ENCODE data around the gene RHOBTB3. TPM values are rescaled to one million over a fixed set of nuclear protein-coding genes. Genes with fewer than 3 reads are reported as not detected.

The RHOBTB3 gene
- total RNA-seq, 1 donor from 2014 or later: 192 TPM

- intact Hi-C loops (cut with DNase I): no loop called here
- no peak for DNase-seq (ENCODE audit: low spot score)
- peak; percentile 53 for ATAC-seq
Measured at GRCh38 chr5:95748133-95748532, 17.0 kb downstream of the RHOBTB3 start.

DNA sequence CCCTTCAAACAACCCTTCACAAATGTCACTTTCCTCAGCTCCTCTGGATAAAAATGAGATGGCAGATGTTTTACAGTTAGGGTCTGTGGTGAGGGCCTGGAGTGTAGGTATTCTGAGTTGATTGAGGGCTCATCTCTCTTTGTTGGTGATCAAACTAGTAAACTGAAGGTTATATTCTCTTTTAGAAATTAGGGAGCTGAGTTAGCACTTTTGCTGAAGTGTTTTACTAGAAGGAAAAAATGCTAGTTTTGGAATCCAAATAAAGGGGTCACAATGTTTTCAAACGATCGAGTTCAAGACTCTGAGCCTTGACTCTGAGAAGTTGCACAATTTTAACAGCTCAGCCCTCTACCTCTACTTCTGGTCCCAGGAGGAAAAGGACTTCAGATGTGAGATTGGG, 23.4 kb downstream of the RHOBTB3 start:
- no peak for DNase-seq (ENCODE audit: low spot score)
- intact Hi-C loops (cut with DNase I): no loop called here
- ATAC-seq: no peak

- intact Hi-C loops (cut with DNase I): no loop called here
- DNase-seq (ENCODE audit: low spot score) (no peak), ATAC-seq (peak; percentile 79)
Measured at GRCh38 chr5:95759005-95759404, 27.9 kb downstream of the RHOBTB3 start.

- intact Hi-C loops (cut with DNase I): no loop called here
- ATAC-seq (peak; percentile 82), DNase-seq (ENCODE audit: low spot score) (no peak)
Measured at GRCh38 chr5:95759634-95760033, 28.5 kb downstream of the RHOBTB3 start.

GRCh38 chr5:95760273-95761191, 29.4 kb downstream of the RHOBTB3 start:
- DNase-seq (ENCODE audit: low spot score) (no peak), ATAC-seq (peak; percentile 56)
- intact Hi-C loops (cut with DNase I): no loop called here

GRCh38 chr5:95761771-95762651, 30.9 kb downstream of the RHOBTB3 start:
- ATAC-seq (no peak), DNase-seq (ENCODE audit: low spot score) (no peak)
- intact Hi-C loops (cut with DNase I): no loop called here

- intact Hi-C loops (cut with DNase I): no loop called here
Measured at GRCh38 chr5:95762652-95763041, 31.5 kb downstream of the RHOBTB3 start.

GRCh38 chr5:95763941-95764340, 32.8 kb downstream of the RHOBTB3 start:
- ATAC-seq (no peak), DNase-seq (ENCODE audit: low spot score) (no peak)
- intact Hi-C loops (cut with DNase I): no loop called here

More at GRCh38 chr5:95762652-95763041, 31.5 kb downstream of the RHOBTB3 start:
- no peak for DNase-seq (ENCODE audit: low spot score)
- ATAC-seq: no peak

- intact Hi-C loops (cut with DNase I): no loop called here
- no peak for ATAC-seq
Measured at GRCh38 chr5:95768731-95769130, 37.6 kb downstream of the RHOBTB3 start.

GRCh38 chr5:95770830-95771708, 39.9 kb downstream of the RHOBTB3 start:
- intact Hi-C loops (cut with DNase I): no loop called here
- ATAC-seq (peak; percentile 64), DNase-seq (ENCODE audit: low spot score) (no peak)

More at GRCh38 chr5:95768731-95769130, 37.6 kb downstream of the RHOBTB3 start:
- no peak for DNase-seq (ENCODE audit: low spot score)

DNA sequence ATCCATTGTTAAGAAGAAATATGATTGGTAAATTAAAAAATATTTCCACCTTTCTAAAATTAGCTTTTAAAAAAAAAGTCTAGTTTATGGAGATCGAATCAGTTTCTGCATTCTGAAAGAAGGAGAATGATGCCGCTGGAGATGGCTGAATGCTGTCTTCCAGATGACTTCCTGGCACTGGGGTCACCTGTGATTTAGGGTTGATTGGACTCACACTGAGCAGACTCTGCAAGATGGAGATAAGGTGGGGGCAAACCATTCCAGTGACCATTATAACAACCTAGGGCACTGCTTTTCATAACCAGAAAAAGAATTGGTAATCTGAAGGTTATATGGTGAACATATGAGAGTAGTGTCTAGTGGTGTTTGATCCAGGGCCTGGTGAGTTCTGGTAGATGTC, 40.8 kb downstream of the RHOBTB3 start:
- ATAC-seq: no peak
- intact Hi-C loops (cut with DNase I): no loop called here
- DNase-seq (ENCODE audit: low spot score): no peak

DNA sequence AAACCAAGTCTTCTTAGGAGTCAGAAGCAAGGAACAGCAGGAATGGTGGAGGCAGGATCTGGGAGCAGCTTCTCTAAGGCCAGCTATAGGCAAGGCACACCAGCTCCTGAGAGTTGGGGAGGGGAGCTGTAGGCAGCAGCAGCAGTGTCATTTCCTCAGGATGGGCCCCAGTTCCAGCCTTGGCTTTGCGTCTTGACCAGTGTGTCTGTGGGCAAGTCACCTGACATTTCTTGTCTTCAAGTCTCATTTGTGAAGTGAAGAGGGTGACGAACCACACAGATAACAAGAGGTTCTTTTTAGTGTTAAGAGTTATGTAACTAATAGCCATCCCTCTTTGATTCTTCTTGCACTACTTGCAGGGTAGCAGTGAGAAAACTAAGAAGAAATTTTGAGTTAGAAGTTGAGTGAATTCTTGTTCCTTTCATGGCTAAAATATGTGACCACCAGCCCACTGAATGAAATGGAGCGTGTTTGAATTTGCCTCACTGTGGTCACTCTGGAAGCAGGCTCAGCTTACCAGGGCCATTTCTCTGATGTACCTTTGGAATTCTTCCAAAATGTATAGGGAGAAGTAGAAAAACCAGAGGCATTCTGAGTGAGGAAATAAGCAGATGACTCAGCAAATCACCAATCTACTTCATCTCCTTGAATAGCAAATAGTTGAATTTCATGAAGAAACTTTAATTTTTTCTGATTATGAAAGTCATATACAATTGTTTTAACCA, 42.4 kb downstream of the RHOBTB3 start:
- no peak for DNase-seq (ENCODE audit: low spot score)
- intact Hi-C loops (cut with DNase I): no loop called here
- peak; percentile 48 for ATAC-seq

DNA sequence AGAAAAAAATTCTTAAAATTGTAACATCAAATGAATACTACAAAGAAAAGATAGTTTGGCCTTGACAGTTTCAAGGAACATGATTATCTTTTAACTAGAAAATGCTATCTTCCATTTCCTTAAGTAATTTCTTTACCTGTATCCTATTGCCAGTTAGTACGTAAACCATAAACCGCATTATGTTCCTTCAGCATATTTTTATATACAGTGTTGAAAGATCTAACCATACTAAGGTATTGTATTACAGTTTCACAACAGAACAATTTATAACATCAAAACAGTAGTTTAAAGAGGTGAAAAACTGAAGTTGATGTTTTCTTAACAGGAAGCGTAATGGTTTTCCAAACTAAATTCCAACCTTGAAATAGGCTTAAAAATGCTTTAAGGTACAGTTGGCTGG, 46.3 kb downstream of the RHOBTB3 start:
- DNase-seq (ENCODE audit: low spot score) (no peak), ATAC-seq (no peak)
- intact Hi-C loops (cut with DNase I): no loop called here

DNA sequence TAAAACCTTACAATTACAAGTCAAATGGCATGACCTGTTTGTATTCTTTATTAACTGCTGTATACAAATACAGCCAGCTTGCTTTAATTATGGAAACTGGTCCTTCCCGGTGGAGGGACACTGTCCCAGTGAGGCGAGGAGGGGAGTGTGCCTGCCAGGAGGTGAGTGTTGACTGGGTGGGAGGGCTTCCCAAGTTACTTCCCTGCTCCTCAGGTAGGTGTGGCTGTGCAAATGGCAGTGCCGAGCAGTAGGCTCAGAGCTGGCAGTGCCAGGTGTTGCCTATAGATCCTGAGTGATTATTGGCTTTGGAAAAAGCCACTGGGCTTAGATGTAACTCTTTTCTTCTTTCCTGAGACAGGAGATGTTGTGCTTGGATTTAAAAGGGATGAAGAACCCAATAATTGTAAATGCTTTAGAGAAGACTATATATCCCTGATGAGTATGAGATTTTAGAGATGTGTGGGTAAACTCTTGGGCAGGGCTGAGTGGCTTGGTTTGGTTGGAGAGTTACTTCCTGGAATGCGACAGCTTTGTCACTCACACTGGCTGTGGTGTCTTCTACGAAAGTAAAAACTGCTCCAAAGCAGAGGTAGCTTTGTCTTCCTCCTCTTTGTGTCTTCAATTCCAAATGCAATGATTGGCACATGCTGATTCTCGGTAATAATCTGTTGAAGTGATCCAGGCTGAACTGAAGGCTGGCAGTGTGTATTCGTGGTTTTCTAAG, 47.7 kb downstream of the RHOBTB3 start:
- ATAC-seq: no peak
- intact Hi-C loops (cut with DNase I): no loop called here
- DNase-seq (ENCODE audit: low spot score): no peak

GRCh38 chr5:95779611-95780010, 48.5 kb downstream of the RHOBTB3 start:
- intact Hi-C loops (cut with DNase I): loop anchor here (5.0 to 10.0 kb wide), 2 partner anchors 68 to 105 kb away; no protein-coding TSS in a partner anchor
- peak; percentile 23 for ATAC-seq
- no peak for DNase-seq (ENCODE audit: low spot score)

- ATAC-seq (peak; percentile 55), DNase-seq (ENCODE audit: low spot score) (no peak)
- intact Hi-C loops (cut with DNase I): loop anchor here (5.0 to 10.0 kb wide), 2 partner anchors 67 to 106 kb away; no protein-coding TSS in a partner anchor
Measured at GRCh38 chr5:95780597-95780996, 49.5 kb downstream of the RHOBTB3 start.

DNA sequence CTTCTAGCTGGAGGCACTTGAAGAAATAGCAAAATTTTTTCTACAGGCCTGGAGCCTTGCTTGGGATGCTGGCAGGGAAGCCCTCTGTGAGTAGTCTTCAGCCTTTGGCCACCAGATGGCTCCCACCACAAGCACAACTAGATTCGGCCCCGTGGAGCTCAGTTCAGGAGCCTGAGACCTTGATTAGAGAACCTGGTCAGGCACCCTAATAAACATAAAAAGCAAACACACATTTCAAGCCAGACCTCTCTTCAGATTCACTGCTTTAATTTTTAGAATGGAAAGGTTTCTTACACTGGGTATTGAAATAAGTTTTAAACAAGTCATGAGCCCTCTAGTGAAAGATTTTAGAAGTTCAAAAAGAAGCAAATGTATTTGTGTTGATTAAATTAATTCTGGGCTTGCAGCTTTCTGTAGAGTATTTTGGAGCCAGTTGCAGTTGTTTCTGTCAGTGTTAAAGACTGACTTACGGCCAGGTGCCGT, 50.0 kb downstream of the RHOBTB3 start:
- intact Hi-C loops (cut with DNase I): loop anchor here (5.0 to 10.0 kb wide), 2 partner anchors 66 to 106 kb away; no protein-coding TSS in a partner anchor
- peak; percentile 86 for DNase-seq (ENCODE audit: low spot score)
- ATAC-seq: peak; percentile 96

All from sciatic nerve (tissue), 2 donors.